ENCODE data around the gene COX15. TPM values are rescaled to one million over a fixed set of nuclear protein-coding genes. Genes with fewer than 3 reads are reported as not detected.
"Not testable (repeated sequence)": the region's sequence is repeated elsewhere in the genome, so short reads cannot be mapped to it uniquely, and the experiment has no call there.

The COX15 gene
- 25.0 and 30.7 TPM in 2 replicates for total RNA-seq

DNA sequence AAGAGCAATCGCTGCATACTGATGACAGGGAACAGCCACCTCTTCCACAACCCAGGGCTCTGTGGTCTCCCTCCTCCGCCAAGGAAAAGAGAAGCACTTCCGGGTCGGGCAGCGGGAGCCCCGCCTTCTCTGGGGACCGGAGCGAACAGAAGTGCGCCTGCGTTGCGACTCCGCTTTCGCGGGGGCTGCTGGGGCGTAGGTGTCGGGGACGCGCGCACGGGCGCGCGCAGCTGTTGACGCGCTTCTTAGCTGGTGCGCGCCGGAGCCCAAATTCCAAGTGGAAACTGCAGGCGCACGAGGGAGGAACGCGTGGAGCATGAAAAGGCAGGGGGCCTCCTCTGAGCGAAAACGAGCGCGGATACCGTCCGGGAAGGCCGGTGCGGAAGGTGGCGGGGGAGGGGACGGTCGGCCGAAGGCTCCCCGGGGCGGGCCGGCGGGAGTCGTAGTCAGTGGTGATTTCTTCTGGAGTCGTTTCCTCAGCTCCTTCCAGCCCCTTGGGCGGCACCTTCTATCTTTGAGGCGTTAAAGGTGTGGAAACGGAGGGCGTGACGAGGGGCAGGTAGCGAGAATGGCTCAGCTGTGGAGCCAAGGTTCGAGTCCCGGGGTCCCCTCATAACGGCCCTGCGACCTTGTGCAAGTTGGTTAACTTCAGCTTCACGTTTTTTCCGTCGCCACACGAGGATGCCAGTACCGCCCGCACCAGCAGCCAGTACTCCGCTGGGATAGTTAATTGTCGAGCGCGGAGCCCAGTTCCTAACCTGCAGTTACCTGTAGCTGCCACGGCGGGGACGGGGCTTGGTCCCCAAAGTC lies at the start of gene COX15, which contains the start of gene CUTC:
COX15 (minus strand) TSS at position 95 of the 810 bp plus-strand sequence; CDS start at position 17, 78 bp downstream.
CUTC (plus strand) TSS at position 202 of the 810 bp plus-strand sequence; CDS start at position 317, 115 bp downstream.
- peak; percentile 97 to 98 for DNase-seq (ENCODE audit: low read depth in 2 of 2)

DNA sequence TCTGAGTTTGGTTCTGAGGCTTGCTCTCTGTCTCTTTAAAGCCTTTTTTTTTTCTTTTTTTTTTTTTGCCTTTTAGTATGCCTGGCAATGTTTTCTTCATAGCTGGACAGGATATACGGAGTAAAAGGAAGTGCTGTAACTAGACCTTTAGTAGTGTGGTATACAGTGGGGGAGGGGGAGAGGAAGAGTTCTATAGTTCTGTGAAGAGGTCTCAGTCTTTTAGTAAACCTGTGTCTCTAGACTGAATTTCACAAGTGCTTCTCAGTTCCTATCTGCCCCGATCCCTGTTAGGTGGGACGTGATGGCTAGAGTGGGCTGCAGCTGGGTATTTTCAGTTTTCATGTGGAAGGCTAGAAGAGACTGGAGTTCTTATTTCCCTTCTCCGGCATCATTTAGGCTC lies 47.4 kb upstream of the COX15 start:
- DNase-seq (ENCODE audit: low read depth in 2 of 2): peak; percentile 94 to 95

DNA sequence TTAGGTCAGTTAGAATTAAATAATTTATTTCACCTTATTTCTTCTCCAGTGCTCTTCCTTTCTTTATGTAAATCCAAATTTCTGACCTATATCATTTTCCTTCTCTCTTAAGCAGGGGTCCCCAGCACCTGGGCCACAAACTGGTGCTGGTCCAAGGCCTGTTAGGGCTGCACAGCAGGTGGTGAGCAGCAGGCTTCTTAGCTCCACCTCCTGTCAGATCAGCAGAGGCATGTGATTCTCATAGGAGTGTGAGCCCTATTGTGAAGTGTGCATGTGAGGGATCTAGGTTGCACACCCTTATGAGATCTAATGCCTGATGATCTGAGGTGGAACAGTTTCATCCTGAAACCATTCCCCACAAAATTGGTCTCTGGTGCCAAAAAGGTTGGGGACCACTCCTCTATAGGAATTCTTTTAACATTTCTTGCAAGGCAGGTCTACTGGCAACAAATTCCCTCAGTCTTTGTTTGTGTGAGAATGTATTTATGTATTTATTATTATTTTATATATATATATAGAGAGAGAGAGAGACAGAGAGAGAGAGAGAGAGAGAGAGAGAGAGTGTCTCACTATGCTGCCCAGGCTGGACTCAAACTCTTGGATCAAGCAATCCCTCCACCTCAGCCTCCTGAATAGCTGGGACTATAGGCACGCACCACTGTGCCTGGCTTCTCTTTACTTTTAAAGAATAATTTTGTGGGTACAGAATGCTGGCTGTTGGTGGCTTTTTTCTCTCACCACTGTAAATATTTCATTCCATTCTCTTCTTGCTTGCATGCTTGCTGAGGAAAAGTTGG lies 46.2 kb upstream of the COX15 start:
- DNase-seq (ENCODE audit: low read depth in 2 of 2): peak; percentile 32

DNA sequence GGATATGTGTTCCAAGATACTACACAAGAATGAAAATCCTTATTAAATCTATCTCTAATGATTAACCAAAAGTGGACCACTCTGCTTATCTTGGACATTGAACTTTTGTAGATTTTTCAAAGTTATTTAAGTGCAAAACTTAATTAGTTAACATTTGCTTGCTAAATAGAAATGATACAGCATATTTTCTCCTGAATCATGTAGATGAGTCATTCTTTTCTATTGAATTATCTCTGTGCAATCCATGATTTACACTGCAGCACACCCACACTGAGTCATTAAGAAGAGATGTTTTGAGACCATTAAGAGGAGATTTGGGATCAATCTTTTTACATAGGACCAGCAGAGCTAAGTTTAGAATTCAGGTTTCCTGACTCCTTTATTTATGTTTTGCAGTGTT lies 43.9 kb upstream of the COX15 start:
- peak; percentile 77 to 85 for DNase-seq (ENCODE audit: low read depth in 2 of 2)

DNA sequence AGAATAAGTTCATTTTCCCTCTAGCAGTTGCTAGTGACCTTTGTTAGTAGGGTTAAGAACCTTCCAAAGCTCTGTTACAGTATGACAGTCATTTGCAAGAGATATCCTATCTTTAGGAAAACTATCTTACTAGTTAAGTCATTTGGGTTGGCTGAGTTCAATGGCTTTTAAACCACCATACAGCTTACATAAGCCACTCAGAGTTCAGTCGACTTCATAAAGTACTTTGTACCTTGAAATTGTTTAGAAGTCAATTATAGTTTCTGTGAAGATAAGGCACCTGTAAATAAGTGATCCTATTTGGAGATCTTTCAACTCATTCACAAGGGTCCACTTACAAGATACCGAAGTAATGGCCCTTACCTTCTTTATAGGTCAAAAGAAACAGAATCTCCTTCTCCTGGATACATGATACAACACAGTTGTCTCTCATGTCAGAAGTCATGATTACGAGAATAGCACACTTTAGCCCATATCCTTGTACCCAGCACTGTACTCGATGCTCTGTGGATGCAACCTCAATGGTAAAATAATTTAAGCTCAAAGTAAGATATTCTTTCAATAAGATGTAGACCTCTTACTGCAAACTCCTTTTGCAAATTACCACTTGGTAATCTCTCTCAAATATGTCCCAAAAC lies 38.6 kb upstream of the COX15 start:
- DNase-seq (ENCODE audit: low read depth in 2 of 2): no peak

DNA sequence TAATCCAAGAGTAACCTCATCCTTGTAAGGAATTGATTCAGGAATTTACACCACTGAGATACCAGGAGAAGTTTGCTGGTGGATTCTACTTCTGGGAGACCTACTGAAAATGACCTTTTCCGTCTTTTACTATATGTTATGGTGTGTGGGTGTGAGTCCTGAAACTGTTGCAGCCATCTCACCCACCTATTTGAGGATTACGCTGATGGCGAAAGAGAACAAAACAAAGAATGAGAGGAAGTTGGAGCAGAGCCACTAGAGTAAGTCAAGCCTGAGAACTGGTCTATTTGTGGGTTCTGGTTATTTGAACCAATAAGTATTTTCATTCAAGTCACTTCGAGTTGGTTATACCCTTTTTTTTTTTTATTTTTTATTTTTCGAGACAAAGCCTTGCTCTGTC lies 37.8 kb upstream of the COX15 start:
- DNase-seq (ENCODE audit: low read depth in 2 of 2): peak in 1 of 2 donors; percentile 43

DNA sequence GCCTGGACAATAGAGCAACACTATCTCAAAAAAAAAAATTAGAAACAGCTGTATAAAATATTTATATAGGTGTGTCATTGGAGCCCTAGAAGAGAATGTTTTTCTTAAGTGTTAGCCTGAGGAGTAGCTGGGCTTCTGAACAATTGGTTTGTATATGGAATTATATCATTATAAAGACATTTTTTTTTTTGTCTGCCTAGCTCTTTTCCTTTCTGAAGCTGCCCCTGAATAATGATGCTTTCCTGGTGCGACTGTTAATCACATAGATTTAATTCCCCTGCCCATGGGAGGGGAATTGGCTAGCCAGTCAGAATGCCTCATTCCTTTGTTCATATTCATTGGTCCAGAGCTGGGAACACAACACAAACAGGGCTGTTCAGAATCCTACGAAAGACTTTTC lies 36.6 kb upstream of the COX15 start:
- DNase-seq (ENCODE audit: low read depth in 2 of 2): no peak

DNA sequence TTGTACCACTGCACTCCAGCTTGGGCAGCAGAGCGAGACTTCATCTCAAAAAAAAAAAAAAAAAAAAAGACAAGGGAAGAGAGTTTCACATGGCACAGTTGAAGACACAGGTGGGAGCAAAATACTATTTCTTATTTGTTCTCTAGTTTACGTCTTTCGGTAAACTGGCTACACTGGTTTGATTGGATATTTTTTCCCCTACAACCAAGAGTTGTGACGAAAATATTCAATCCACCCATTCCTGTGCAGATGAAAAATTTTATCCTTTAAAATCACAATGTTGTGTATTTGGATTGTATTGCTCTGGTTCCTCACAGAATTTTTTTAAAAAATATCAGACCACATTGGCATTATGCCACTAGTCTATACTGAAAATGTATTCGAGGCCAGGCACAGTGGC lies 36.0 kb upstream of the COX15 start:
- DNase-seq (ENCODE audit: low read depth in 2 of 2): no peak

DNA sequence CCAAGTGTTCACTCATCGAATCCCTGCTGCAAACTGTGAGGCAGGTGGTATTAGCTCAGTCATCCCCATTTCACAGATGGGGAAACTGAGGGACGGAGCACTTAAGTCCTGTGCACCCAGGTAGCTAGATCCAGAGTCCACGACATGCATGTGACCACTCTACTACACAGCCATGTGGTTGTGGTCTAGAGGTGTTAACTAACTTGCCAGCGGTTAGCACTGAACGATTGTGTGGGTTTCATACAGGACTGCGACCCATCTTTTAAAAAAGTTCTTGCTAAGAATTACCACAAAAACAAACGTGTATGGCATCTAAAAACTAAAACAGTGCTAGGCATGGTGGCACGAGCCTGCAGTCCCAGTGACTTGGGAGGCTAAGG lies 34.4 kb upstream of the COX15 start:
- DNase-seq (ENCODE audit: low read depth in 2 of 2): no peak

DNA sequence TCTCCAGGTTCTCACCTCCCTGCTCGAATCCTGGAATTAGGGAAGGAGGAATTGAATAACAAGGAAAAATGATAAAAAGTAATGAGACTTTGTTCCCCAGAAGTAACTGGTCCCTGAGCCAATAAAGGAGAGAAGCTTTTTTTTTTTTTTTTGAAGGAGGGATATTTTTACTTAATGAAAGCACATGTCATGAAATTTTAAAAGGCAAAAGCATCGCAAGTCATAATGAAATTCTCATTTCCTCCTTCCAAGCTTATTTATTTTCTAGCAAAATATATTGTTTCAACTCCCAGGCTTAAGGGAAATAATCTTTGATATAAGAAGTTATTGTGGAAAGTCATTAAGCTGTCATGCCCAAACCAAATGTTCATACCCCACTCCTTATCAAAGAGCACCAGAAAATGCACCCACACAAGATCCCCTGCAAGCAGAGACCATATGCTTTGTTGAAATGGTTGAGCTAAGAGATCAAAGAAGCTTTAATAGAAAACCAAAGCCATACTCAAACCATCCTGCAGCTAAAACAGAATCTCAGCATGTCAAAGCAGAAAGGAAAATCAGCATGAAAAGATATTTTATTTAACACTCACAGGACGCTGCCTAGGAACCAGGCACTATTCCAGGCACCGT lies 33.9 kb upstream of the COX15 start:
- DNase-seq (ENCODE audit: low read depth in 2 of 2): no peak

DNA sequence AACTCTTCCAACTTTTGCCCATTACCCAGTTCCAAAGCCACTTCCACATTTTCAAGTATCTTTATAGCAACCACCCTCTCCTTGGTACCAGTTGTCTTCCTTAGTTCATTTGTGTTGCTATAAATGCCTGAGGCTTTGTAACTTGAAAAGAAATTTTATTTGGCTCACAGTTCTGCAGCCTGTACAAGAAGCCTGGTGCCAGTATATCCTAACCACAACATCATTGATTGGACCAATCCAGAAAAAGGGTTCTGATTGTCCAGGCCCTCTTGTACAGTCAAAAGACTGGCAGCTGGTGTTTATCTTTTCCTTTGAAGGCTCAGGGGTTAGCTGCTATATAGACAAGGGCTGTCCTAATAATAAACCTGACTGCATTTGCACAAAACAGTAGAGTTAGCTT lies 29.4 kb upstream of the COX15 start:
- no peak for DNase-seq (ENCODE audit: low read depth in 2 of 2)

DNA sequence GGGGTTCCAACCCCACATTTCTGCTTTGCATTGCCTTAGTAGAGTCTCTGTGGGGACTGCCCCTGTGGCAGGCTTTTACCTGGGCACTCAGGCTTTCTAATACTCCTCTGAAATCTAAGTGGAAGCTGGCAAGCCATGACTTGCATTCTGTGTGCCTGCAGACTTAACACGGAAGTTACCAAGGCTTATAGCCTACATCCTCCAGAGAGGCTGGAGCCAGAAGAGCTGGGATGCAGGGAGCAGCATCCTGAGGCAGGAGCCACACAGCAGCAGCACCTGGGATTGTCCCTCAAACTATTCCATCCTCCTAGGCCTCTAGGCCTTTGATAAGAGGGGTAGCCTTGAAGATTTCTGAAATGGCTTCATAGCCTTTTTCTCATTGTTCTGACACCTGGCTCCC lies 28.4 kb upstream of the COX15 start:
- no peak for DNase-seq (ENCODE audit: low read depth in 2 of 2)

DNA sequence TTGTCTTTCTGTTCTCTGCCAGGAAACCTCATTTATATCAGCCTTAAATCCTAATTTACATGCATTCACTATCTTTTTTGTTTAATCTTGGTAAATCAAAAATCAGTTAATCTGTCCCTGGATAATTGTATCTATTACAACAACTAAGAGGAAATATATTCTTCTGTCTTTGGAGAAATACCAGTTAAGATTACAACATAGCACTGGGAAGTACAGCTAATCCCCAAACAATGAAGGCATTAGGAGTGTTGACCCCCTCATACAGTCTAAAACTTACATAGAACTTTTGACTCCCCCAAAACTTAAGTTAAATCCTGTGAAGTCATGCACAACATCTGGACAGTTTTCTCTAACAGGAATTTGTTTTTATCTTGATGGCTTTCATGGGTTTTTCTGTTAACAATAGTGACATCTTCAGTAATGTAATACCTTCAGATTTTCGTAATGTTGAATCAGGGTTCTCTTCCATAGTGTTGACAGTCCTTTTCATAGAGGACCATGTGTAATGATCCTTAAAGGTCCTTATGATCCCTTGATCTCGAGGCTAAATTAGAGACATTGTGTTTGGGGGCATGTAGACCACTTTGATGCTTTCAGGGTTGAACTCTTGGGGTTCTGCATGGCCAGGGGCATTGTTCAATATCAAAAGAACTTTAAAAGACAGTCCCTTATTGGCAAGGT lies 26.4 kb upstream of the COX15 start:
- no peak for DNase-seq (ENCODE audit: low read depth in 2 of 2)

DNA sequence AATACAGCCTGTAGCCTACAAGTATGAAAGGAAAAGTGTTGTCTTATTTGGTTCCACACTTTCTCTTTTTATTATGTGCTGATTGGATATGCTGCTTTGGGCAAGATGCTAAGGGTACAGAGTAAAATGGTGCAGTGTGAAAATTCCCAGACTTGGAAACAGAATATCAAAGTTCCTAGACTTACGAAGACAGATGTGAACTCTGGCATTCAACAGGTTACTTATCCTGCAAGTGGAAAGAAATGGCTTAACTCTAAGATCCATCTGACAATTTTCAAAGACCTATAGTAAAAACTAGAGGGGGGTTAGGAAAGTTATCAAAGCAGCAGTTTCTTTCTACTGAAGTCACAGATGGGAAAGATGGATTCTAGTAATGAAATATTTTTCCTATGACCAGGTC lies 24.2 kb upstream of the COX15 start:
- no peak for DNase-seq (ENCODE audit: low read depth in 2 of 2)

DNA sequence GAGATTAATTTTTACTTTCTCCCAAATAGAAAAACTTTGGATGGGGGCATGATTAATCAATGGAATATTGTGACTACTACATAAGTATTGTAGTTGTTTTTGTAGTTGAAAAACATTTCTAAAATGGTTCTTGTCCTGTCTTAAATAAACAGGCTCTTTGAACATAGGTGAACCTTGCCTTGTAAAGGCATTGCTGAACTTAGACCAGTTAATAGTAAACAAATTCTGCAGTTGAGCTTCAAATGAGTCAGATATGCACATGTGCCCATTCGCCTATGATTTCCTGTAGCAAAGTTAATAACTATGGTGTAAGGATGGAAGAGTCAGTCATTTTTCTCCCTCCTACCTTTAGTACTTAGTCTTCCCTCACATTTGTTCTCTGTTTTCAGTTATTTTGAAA lies 22.7 kb upstream of the COX15 start:
- peak in 1 of 2 donors; percentile 56 for DNase-seq (ENCODE audit: low read depth in 2 of 2)

DNA sequence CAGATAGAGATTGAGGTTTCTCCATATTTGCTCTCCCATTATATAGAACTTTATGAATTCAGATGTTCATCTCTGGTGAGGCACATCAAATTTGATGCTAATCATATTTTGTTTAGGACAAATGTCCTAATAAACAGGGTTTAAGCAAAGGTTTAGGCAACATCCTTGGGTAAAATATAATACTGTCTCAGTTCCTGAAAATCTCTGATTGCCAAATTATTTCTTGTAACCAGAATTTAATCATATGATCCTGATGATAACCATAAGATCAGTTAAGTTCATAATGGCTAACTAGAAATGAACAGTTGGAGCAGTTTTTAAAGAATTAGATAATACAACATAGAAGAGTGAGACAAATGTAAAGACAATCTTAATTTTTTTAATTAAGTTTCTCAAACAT lies 18.7 kb upstream of the COX15 start:
- DNase-seq (ENCODE audit: low read depth in 2 of 2): no peak

DNA sequence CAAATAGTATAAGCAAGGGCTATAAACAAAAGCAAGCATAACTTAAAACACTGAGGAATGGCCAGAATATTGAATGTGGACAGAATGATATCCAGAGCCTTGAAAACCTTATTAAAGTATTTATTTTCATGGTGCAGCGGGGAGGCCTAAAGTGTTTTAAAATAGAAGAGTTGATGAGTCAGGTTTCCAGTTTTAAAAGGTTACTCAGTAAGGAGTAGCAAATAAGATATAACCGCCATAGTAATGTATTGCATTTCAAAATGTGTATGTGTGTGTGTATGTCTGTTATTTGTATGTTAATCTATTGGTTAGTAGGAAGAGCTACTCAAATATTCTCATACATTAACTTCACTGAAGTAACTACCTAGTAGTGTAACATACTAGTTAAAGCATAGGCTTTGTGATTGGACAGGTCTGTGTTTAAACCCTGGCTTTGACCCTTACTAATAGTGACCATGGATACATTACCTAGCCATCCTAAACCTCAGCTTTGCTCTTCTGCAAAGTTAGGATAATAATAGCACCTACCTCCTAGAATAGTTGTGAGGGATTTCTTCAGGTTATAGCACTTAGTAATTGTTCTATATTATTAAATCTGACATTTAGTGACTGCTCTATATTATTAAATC lies 17.0 kb upstream of the COX15 start:
- no peak for DNase-seq (ENCODE audit: low read depth in 2 of 2)

DNA sequence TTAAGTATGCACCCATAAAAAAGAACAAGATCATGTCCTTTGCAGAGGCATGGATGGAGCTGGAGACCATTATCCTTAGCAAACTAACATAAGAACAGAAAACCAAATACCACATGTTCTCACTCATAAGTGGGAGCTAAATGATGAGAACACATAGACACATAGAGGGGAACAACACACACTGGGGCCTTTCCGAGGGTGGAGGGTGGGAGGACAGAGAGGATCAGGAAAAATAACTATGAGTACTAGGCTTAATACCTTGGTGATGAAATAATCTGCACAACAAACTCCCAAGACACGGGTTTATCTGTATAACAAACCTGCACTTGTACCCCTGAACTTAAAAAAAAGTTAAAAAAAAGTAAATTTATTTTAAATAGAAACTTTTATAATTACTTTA lies 14.2 kb upstream of the COX15 start:
- DNase-seq (ENCODE audit: low read depth in 2 of 2): not testable (repeated sequence)

DNA sequence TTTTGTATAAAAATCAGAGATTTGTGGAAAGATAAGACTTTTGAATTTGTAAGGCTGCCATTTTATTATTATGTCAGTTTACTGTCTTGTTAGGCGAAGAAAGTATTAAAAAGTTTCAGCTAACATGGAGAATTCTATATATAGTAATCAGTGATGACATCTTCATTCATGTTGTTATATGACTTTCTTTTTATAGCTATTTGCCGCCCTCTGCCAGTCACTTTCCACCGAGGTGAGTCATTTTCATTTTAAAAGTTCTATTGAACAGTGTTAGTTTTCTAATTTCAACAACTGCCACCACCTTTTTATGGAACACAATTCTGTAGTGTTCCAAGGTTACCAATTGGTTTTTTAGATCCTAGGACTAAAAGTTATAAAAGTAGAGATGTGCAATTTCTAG lies 11.9 kb upstream of the COX15 start:
- peak in 1 of 2 donors; percentile 35 for DNase-seq (ENCODE audit: low read depth in 2 of 2)

DNA sequence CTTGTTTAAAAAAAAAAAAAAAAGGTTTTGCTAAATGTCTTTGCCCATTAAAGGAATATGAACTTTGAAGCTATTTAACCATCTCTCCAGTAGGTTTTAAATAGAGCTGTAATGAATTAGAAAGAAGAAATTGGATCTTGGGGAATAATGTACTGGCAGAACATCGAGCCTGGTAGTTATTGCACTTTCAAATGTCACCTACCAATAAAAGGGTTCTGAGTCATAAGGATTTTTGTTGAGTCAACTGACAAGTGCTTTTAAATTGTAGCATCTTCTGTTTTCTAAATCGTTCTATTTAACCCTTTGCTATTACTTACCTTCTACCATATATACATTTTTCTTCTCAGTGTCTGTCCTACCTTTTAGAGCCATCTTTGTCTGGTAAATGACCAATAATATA lies 10.8 kb upstream of the COX15 start:
- DNase-seq (ENCODE audit: low read depth in 2 of 2): no peak

DNA sequence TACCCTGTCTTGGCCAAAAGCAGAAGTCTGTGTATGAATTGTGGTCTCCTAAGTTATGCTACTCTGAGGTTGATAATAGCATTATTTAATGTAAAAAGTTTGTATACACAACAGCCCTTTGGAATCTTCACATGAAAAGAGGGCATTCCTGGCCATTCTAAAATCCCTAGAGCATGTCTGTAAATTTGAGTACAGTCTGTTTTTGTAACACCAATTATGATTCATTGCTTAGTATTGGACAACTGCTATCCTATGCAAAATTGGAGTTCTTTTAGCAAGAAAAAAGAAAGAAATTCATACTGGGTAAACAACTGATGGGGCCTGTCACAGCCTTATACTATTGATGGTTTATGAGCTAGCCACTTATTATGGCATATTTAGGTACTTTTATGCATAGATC lies 10.3 kb upstream of the COX15 start:
- no peak for DNase-seq (ENCODE audit: low read depth in 2 of 2)
